GM10248 (cell line): ENCODE data around the gene WNK2.

Experiments
- CTCF ChIA-PET: fragments of 300-600 bp; sonication (Branson Sonifier 250); formaldehyde crosslinking; extraction: SDS; loops from one replicate; lab custom pipeline; 2021; ENCODE audit warnings: antibody characterized with exemption; lab: Yijun Ruan, JAX
- POLR2A ChIA-PET: fragments of 350-650 bp; sonication (Branson Sonifier 250); formaldehyde crosslinking; extraction: SDS; loops from one replicate; lab custom pipeline; 2020; ENCODE audit warnings: antibody characterized with exemption; lab: Yijun Ruan, JAX
- DNase-seq: peaks from one replicate; pipeline ENCODE4 v3.0.0; 2012; ENCODE audit errors: extremely low spot score
- CTCF ChIP-seq: IDR thresholded peaks from 2 replicates; pipeline ENCODE4 v1.5.1; 2012; ENCODE audit warnings: mild to moderate bottlenecking, low read depth; ENCODE audit errors: extremely low read depth, missing control alignments, control extremely low read depth

Gene WNK2

DNA sequence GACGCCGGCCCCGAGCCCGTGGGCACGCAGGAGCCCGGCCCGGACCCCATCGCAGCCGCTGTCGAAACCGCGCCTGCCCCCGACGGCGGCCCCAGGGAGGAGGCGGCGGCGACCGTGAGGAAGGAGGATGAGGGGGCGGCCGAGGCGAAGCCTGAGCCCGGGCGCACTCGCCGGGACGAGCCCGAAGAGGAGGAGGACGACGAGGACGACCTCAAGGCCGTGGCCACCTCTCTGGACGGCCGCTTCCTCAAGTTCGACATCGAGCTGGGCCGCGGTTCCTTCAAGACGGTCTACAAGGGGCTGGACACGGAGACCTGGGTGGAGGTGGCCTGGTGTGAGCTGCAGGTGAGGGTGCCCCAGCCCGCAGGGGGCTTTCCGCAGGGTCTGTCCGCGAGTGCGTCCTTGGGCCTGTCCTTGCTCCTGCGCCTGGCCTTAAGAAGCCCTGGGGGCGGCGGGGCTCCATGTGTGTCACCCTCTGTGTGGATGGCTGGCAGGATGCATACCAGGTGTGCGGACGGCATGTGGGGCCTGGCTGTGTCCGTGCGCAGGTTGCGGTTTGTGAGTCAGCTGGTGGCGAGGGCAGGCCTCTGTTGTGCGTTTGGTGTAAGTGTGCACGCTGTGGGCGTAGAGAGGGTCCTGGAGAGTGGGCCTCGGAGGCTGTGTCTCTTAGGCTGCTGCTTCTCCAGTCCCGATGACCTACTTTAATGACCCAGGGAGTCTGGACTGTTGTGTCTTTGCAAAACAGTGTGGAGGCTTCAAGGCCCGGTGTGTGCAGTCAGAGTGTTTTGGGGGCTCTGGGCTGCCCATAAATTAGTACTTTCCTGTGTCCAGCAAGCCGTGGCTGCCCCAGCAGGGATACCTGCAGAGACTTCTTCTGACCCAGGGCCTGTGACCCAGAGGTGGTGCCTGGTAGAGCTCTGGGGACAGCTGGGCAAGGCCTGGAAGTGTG lies 1.6 kb downstream of the WNK2 start:
- ChIA-PET POLR2A (no interaction called here), CTCF (interaction anchor here (1.4 kb wide), 1 partner anchor 16 kb away, joined by 3 read pairs; no protein-coding TSS in a partner anchor)
- no peak for TF ChIP-seq CTCF
- no peak for DNase-seq

- POLR2A ChIA-PET = no interaction called here
- DNase-seq = no peak
- no peak for TF ChIP-seq CTCF
- CTCF ChIA-PET = interaction anchor here (1.4 kb wide), 1 partner anchor 17 kb away, joined by 3 read pairs; no protein-coding TSS in a partner anchor
Observed at GRCh38 chr9:93186215-93186945, 2.4 kb downstream of the WNK2 start.

GRCh38 chr9:93187047-93187446 lies 3.1 kb downstream of the WNK2 start:
- ChIA-PET CTCF (interaction anchor here (1.4 kb wide), 1 partner anchor 18 kb away, joined by 3 read pairs; no protein-coding TSS in a partner anchor), POLR2A (no interaction called here)
- DNase-seq = no peak
- TF ChIP-seq CTCF = no peak

GRCh38 chr9:93187574-93187973 lies 3.6 kb downstream of the WNK2 start:
- no peak for TF ChIP-seq CTCF
- CTCF ChIA-PET = no interaction called here
- no peak for DNase-seq
- POLR2A ChIA-PET = no interaction called here

- POLR2A ChIA-PET = no interaction called here
Observed at GRCh38 chr9:93188426-93189368, 4.8 kb downstream of the WNK2 start.

More at GRCh38 chr9:93188426-93189368, 4.8 kb downstream of the WNK2 start:
- CTCF ChIA-PET = no interaction called here
- DNase-seq = no peak
- no peak for TF ChIP-seq CTCF
